ENCODE measurements around the gene SPINK14. TPM values are rescaled to one million over a fixed set of nuclear protein-coding genes. Genes with fewer than 3 reads are reported as not detected.

Gene SPINK14
- total RNA-seq, 1 donor from 2014 or later: not detected

DNA sequence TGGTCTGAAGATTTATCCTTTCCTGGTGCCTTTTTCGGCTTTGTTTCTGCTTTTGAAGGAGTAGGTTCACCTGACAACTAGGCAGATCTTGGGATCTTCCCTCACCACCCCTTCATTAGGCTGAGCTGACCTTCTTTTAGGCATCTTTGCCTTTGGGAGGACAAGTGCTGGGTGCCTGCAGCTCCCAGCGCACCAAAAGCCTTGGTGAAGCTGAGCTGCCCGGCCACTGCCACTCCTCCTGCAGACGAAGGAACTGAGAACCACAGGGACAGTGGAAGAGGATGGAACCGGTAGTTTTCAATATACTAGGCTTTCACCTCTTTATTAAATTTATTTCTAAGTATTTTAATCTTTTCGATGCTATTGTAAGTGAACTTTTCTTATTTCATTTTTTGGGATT is 53.2 kb downstream of the SPINK14 start:
- Mint-ChIP-seq H3K4me1 (no peaks in the 10 kb centered on the region), H3K4me3 (no peak overlapping the region), H3K9me3 (peaks cover 8% of the 10 kb centered on the region), H3K27me3 (peaks cover 7% of the 10 kb centered on the region), H3K36me3 (ENCODE audit: low read depth) (no peaks in the 10 kb centered on the region), H3K27ac (no peak overlapping the region)
- ATAC-seq (ENCODE audit: low read depth) (no peak), DNase-seq (no peak)
- intact Hi-C loops (cut with micrococcal nuclease): no loop called here
- CTCF ChIA-PET: no interaction called here
- POLR2A ChIA-PET: no interaction called here
- TF ChIP-seq CTCF (IDR thresholded peaks at IDR 0.05): no peak

DNA sequence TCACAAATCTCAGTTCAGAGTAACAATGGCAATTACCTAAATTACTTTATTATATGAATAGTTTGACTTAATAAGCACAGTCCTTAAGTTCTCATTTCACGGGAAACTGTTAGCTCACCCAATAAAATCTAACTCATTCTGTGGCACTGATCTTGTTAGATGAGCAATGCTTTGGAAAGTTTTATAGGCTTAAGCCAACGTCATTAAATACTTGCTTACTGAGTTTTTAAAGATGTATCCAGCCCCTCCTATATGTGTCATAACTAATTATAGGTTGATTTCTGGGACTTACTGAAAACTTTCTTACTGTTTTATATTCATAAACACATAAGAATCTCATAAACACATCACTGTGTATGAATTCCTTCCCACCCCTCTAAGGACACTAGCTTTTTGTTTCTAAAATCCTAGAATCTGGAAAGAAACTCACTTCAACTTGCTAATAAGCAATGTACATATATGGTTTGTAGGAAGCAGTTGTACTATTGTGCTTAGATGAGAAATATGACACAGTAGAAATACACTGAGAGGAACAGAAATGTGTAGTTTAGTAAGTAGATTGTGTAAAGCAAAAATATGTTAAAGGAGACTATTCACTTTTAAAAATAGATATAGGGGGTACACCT is 55.9 kb downstream of the SPINK14 start:
- H3K4me1 Mint-ChIP-seq: no peaks in the 10 kb centered on the region
- H3K27ac Mint-ChIP-seq: no peak overlapping the region
- no peaks in the 10 kb centered on the region for H3K36me3 Mint-ChIP-seq (ENCODE audit: low read depth)
- ATAC-seq (ENCODE audit: low read depth) (no peak), DNase-seq (no peak)
- intact Hi-C loops (cut with micrococcal nuclease): no loop called here
- H3K9me3 Mint-ChIP-seq: peaks cover 2% of the 10 kb centered on the region
- TF ChIP-seq CTCF (IDR thresholded peaks at IDR 0.05): no peak
- ChIA-PET CTCF (no interaction called here), POLR2A (no interaction called here)
- peaks cover 7% of the 10 kb centered on the region for H3K27me3 Mint-ChIP-seq
- no peak overlapping the region for H3K4me3 Mint-ChIP-seq

Other genes with a start within 250 kb of the SPINK14 start
- gene SPINK5, start 104.6 kb upstream of the SPINK14 start, total RNA-seq: not detected in 2 replicates
- not detected in 2 replicates for gene SPINK6, start 34.5 kb downstream of the SPINK14 start, total RNA-seq
- gene MARCOL, start 70.0 kb downstream of the SPINK14 start, total RNA-seq: not detected in 2 replicates
- not detected in 2 replicates for gene SPINK13, start 100.2 kb downstream of the SPINK14 start, total RNA-seq
- gene SPINK7, start 143.9 kb downstream of the SPINK14 start, total RNA-seq: not detected in 2 replicates
- gene SPINK9, start 167.0 kb downstream of the SPINK14 start, total RNA-seq: not detected in 2 replicates
- 62.8 and 81.9 TPM in 2 replicates for gene FBXO38, start 215.4 kb downstream of the SPINK14 start, total RNA-seq

All from activated B cell treated with CpG ODN at 0.5 μM for 24 hours (primary cell).